Measurements from ENCODE around the gene MAVS. TPM values are rescaled to one million over a fixed set of nuclear protein-coding genes. Genes with fewer than 3 reads are reported as not detected.

The MAVS gene
- total and polyA plus RNA-seq, 9 of the 15 experiments (the other 6 are each of a cell fraction or from before 2014, with no cell fraction given) = 1.6 to 22.0 (median 11.3) TPM

- peaks cover 8 to 17% of the 10 kb centered on the region in 2 experiments; a peak in 4 of 5 replicates for H3K4me1 ChIP-seq (replicated peaks in 1 of 2; ENCODE audit: control insufficient read depth in 2 of 2, insufficient read depth in 2 of 2, low read length in 2 of 2)
- H3K27ac ChIP-seq (ENCODE audit: extremely low read depth, low read depth, low read length) = no peak overlapping the region
- peaks cover 1% of the 10 kb centered on the region for H3K9me1 ChIP-seq (ENCODE audit: control insufficient read depth, insufficient read depth, low read length)
- ChIA-PET CTCF (ENCODE audit: low intra/inter-chr PET ratio) (no interaction called here), POLR2A (interaction anchor here (0.7 to 1.5 kb wide), 3 partner anchors 12 to 80 kb away, joined by 3 to 5 read pairs (median 4); no protein-coding TSS in a partner anchor)
- H3K27me3 ChIP-seq (ENCODE audit: control insufficient read depth in 2 of 2, insufficient read depth in 2 of 2, low read length in 2 of 2) = no peaks in the 10 kb centered on the region
- 86% methylated on average over 9 of the region's 9 CpGs for WGBS (ENCODE audit: insufficient coverage, low coverage, missing lambda C conversion rate)
- no peak for TF ChIP-seq NR0B1 (IDR thresholded peaks at IDR 0.05; ENCODE audit: partially characterized antibody)
- no peak for TF ChIP-seq MNT (conservative IDR thresholded peaks at IDR 0.05)
- no peak for TF ChIP-seq HDAC6 (IDR thresholded peaks at IDR 0.05; ENCODE audit: low read depth, low read length)
- TF ChIP-seq SMAD3 (CRISPR knock-in tag; conservative IDR thresholded peaks at IDR 0.05) = no peak
- TF ChIP-seq ERF (CRISPR knock-in tag; IDR thresholded peaks at IDR 0.05) = no peak
- no peak for TF ChIP-seq GTF2F1 (IDR thresholded peaks at IDR 0.05; ENCODE audit: low read depth, low read length)
- TF ChIP-seq TFAM (CRISPR knock-in tag; conservative IDR thresholded peaks at IDR 0.05) = no peak
- TF ChIP-seq CTCFL (IDR thresholded peaks at IDR 0.05; ENCODE audit: borderline replicate concordance, insufficient read depth, low read depth, low read length, poor library complexity, severe bottlenecking) = no peak
- TF ChIP-seq SREBF1 (IDR thresholded peaks at IDR 0.05; ENCODE audit: borderline replicate concordance, low read depth, low read length) = no peak
- TF ChIP-seq ZNF239 (CRISPR knock-in tag; IDR thresholded peaks at IDR 0.05) = no peak
- H4K20me1 ChIP-seq (replicated peaks; ENCODE audit: control insufficient read depth, insufficient read depth, low read length) = peaks cover 33% of the 10 kb centered on the region
- ATAC-seq (no peak), FAIRE-seq (no peak), DNase-seq (ENCODE audit: extremely low read depth in 1 of 4, low spot score in 3 of 4) (no peak)
- intact Hi-C loops (cut with micrococcal nuclease) (no loop called here), in situ Hi-C loops (cut with MboI) (no loop called here)
- H3K9ac ChIP-seq (ENCODE audit: insufficient read depth in 1 of 2, low read depth in 2 of 2, low read length in 2 of 2) = no peak overlapping the region
- H3K36me3 ChIP-seq (ENCODE audit: control insufficient read depth, insufficient read depth, low read length) = peaks cover 24% of the 10 kb centered on the region; the same call in 2 of the 3 replicates
- peaks cover 98% of the 10 kb centered on the region for H3K79me2 ChIP-seq (ENCODE audit: control insufficient read depth, insufficient read depth, low read length)
- H2AFZ ChIP-seq (ENCODE audit: low read depth, low read length) = no peak overlapping the region
- no peaks in the 10 kb centered on the region for H3K9me3 ChIP-seq (replicated peaks; ENCODE audit: control insufficient read depth, insufficient read depth, low read depth, low read length)
- no TSS peak for BruUV-seq (replicated peaks)
- no peak overlapping the region for H3K4me3 ChIP-seq
- H3K4me2 ChIP-seq (ENCODE audit: insufficient read depth, low read length) = no peak overlapping the region
Observed at GRCh38 chr20:3901706-3902440, 55.2 kb downstream of the MAVS start.
